Measurements from ENCODE around the gene SF1.
A peak's percentile ranks its signal among the peaks of the same experiment; 100 is the strongest.

GRCh38 chr11:64762674-64763525 is 15.4 kb downstream of the SF1 start:
- TF ChIP-seq, protein P1, sequence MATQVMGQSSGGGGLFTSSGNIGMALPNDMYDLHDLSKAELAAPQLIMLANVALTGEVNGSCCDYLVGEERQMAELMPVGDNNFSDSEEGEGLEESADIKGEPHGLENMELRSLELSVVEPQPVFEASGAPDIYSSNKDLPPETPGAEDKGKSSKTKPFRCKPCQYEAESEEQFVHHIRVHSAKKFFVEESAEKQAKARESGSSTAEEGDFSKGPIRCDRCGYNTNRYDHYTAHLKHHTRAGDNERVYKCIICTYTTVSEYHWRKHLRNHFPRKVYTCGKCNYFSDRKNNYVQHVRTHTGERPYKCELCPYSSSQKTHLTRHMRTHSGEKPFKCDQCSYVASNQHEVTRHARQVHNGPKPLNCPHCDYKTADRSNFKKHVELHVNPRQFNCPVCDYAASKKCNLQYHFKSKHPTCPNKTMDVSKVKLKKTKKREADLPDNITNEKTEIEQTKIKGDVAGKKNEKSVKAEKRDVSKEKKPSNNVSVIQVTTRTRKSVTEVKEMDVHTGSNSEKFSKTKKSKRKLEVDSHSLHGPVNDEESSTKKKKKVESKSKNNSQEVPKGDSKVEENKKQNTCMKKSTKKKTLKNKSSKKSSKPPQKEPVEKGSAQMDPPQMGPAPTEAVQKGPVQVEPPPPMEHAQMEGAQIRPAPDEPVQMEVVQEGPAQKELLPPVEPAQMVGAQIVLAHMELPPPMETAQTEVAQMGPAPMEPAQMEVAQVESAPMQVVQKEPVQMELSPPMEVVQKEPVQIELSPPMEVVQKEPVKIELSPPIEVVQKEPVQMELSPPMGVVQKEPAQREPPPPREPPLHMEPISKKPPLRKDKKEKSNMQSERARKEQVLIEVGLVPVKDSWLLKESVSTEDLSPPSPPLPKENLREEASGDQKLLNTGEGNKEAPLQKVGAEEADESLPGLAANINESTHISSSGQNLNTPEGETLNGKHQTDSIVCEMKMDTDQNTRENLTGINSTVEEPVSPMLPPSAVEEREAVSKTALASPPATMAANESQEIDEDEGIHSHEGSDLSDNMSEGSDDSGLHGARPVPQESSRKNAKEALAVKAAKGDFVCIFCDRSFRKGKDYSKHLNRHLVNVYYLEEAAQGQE (IDR thresholded peaks at IDR 0.05; ENCODE audit: insufficient replicate concordance, low read depth) = no peak
- TF ChIP-seq CTCF (IDR thresholded peaks at IDR 0.05; ENCODE audit: insufficient read depth, low read length) (no peak), POLR2AphosphoS5 (IDR thresholded peaks at IDR 0.05; ENCODE audit: low read depth) (peak; percentile 62; the same call in 1 of the 2 replicates), GABPA (IDR thresholded peaks at IDR 0.05; ENCODE audit: low read depth) (no peak), SPI1 (IDR thresholded peaks at IDR 0.05; ENCODE audit: borderline replicate concordance, low read depth) (peak; percentile 68)

Data from HL-60 (cell line).